ENCODE results near the gene TOM1L2.

DNA sequence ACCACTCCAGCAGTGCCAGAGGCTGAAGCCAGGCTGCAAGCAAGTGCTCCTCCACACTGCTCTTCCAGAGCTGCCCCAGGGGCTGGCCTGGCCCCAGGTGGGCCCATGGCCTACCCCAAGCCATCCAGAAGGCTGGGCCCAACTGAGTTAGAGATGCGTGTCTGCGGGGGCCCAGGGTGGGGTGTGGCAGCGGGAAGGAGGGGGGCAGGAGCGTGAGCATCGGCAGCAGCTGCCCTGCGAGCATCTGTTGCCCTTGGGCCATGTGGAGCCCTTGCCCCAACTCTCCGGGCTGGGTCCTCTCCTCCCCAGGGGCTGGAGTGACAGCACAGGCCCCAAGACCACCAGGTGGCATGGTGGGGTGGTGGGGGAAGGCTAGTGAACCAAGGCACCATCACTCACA is 128.1 kb downstream of the TOM1L2 start:
- TF ChIP-seq, protein P1, sequence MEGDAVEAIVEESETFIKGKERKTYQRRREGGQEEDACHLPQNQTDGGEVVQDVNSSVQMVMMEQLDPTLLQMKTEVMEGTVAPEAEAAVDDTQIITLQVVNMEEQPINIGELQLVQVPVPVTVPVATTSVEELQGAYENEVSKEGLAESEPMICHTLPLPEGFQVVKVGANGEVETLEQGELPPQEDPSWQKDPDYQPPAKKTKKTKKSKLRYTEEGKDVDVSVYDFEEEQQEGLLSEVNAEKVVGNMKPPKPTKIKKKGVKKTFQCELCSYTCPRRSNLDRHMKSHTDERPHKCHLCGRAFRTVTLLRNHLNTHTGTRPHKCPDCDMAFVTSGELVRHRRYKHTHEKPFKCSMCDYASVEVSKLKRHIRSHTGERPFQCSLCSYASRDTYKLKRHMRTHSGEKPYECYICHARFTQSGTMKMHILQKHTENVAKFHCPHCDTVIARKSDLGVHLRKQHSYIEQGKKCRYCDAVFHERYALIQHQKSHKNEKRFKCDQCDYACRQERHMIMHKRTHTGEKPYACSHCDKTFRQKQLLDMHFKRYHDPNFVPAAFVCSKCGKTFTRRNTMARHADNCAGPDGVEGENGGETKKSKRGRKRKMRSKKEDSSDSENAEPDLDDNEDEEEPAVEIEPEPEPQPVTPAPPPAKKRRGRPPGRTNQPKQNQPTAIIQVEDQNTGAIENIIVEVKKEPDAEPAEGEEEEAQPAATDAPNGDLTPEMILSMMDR (conservative IDR thresholded peaks at IDR 0.05; ENCODE audit: low read depth, low read length): no peak
- no peak for TF ChIP-seq NFE2L2 (IDR thresholded peaks at IDR 0.05; ENCODE audit: low read depth, low read length)

Data from IMR-90 (cell line).